ENCODE results near the gene PLRG1.

DNA sequence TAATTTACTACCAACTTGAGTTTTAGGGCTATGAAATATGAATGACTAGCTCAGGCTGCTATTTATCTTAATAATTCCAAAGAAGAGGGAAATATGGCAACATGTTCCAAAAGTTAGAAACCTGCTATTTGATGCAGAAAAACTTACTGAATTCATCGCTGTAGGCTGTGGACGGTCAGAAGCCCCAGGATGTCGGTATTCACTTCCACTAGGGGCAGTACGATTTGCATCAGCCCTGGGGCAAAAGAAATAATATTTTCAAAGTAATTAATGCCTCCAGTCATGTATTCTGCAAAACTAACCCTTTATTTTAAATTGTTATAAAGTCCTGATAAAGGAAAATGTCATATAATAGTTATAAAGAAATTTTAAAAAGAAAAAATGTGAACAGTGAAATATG, 4.5 kb downstream of the PLRG1 start:
- TF ChIP-seq, protein P1, sequence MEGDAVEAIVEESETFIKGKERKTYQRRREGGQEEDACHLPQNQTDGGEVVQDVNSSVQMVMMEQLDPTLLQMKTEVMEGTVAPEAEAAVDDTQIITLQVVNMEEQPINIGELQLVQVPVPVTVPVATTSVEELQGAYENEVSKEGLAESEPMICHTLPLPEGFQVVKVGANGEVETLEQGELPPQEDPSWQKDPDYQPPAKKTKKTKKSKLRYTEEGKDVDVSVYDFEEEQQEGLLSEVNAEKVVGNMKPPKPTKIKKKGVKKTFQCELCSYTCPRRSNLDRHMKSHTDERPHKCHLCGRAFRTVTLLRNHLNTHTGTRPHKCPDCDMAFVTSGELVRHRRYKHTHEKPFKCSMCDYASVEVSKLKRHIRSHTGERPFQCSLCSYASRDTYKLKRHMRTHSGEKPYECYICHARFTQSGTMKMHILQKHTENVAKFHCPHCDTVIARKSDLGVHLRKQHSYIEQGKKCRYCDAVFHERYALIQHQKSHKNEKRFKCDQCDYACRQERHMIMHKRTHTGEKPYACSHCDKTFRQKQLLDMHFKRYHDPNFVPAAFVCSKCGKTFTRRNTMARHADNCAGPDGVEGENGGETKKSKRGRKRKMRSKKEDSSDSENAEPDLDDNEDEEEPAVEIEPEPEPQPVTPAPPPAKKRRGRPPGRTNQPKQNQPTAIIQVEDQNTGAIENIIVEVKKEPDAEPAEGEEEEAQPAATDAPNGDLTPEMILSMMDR (IDR thresholded peaks at IDR 0.05; ENCODE audit: poor library complexity, severe bottlenecking) = no peak
- TF ChIP-seq, protein P2, sequence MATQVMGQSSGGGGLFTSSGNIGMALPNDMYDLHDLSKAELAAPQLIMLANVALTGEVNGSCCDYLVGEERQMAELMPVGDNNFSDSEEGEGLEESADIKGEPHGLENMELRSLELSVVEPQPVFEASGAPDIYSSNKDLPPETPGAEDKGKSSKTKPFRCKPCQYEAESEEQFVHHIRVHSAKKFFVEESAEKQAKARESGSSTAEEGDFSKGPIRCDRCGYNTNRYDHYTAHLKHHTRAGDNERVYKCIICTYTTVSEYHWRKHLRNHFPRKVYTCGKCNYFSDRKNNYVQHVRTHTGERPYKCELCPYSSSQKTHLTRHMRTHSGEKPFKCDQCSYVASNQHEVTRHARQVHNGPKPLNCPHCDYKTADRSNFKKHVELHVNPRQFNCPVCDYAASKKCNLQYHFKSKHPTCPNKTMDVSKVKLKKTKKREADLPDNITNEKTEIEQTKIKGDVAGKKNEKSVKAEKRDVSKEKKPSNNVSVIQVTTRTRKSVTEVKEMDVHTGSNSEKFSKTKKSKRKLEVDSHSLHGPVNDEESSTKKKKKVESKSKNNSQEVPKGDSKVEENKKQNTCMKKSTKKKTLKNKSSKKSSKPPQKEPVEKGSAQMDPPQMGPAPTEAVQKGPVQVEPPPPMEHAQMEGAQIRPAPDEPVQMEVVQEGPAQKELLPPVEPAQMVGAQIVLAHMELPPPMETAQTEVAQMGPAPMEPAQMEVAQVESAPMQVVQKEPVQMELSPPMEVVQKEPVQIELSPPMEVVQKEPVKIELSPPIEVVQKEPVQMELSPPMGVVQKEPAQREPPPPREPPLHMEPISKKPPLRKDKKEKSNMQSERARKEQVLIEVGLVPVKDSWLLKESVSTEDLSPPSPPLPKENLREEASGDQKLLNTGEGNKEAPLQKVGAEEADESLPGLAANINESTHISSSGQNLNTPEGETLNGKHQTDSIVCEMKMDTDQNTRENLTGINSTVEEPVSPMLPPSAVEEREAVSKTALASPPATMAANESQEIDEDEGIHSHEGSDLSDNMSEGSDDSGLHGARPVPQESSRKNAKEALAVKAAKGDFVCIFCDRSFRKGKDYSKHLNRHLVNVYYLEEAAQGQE (IDR thresholded peaks at IDR 0.05; ENCODE audit: borderline replicate concordance) = no peak

All from neural cell (in vitro differentiated cells).